Right atrium auricular region (tissue), 2 donors: ENCODE results near the gene ZBTB45. TPM values are rescaled to one million over a fixed set of nuclear protein-coding genes. Genes with fewer than 3 reads are reported as not detected.
A peak's percentile ranks its signal among the peaks of the same experiment; 100 is the strongest.
"Not testable (repeated sequence)": the region's sequence is repeated elsewhere in the genome, so short reads cannot be mapped to it uniquely, and the experiment has no call there.

Experiments used
- DNase-seq: peaks from one replicate; pipeline ENCODE4 v3.0.0-alpha.2; 2019; ENCODE audit warnings: low spot score
- H3K27ac ChIP-seq, 2 donors: fragments of 200-600 bp; sonication (generic); 1 replicate in 1 of 2; 2 replicates in 1 of 2; pipeline ENCODE4 v1.5.1; 2016 to 2019
- H3K27me3 ChIP-seq, 2 donors: fragments of 200-600 bp; sonication (generic); one replicate each; pipeline versions ENCODE4 v1.5.1 to v1.6.0; 2017 to 2019
- H3K36me3 ChIP-seq: fragments of 200-600 bp; sonication (generic); one replicate; pipeline ENCODE4 v1.5.1; 2016
- H3K4me1 ChIP-seq, 2 donors: fragments of 200-600 bp; sonication (generic); one replicate each; pipeline versions ENCODE4 v1.5.1 to v1.6.0; 2017 to 2019
- H3K4me3 ChIP-seq, 2 donors: fragments of 200-600 bp; sonication (generic); 1 replicate in 1 of 2; 2 replicates in 1 of 2; pipeline ENCODE4 v1.5.1; 2017 to 2019; ENCODE audit warnings: mild to moderate bottlenecking in 1 of 2, moderate library complexity in 1 of 2
- H3K9me3 ChIP-seq, 2 donors: fragments of 200-600 bp; sonication (generic); one replicate each; pipeline ENCODE4 v1.5.1; 2019
- CTCF ChIP-seq, 2 donors: fragments of 200-600 bp; sonication (generic); IDR thresholded peaks; one replicate each; pipeline ENCODE4 v1.5.1; 2019; ENCODE audit warnings: antibody characterized with exemption in 2 of 2
- total RNA-seq, 2 donors: library from RNA; depleted of rRNA; stranded (reverse); fragments of >200 nt; gene quantifications; one replicate each; pipeline ENCODE4 v1.1.0, GENCODE V29; 2016

Gene ZBTB45
- total RNA-seq, 2 donors from 2014 or later = 7.2 to 14.3 TPM

GRCh38 chr19:58546019-58546530 is 26.5 kb upstream of the ZBTB45 start:
- H3K27ac ChIP-seq = peak overlapping the region in 1 of 2 donors; percentile 20

DNA sequence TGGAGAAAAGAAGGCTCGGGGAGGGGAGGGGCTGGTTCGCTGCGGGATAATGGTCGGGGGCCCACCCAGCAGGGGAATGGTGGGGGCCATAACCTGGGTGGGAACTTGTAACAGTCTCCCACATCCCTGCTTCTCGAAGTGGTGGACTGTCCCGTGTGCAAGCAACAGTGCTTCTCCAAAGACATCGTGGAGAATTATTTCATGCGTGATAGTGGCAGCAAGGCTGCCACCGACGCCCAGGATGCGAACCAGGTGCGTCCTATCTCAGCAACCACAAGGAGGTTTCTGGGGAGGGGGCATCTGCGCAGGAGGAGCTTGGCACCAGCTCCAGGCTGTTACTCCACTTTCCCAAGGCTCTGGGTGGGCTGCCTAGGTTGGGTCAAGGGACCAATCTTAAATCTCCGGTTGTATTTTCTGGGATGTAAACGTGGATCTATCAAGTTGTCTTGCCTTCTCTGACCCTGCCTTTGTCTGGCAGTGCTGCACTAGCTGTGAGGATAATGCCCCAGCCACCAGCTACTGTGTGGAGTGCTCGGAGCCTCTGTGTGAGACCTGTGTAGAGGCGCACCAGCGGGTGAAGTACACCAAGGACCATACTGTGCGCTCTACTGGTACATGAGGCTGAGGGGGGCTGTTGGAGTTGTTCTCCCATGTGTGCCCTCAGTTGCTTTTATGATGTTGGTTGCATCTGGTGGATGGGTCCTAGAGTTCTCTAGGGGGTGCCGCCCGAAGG is 25.8 kb upstream of the ZBTB45 start:
- peaks cover 0 to 32% of the 10 kb centered on the region in 2 donors for H3K4me1 ChIP-seq
- peaks cover 42% of the 10 kb centered on the region for H3K36me3 ChIP-seq
- H3K9me3 ChIP-seq = no peaks in the 10 kb centered on the region
- no peak for TF ChIP-seq CTCF (IDR thresholded peaks at IDR 0.05)
- no peak for DNase-seq
- peak overlapping the region in 1 of 2 donors; percentile 80 for H3K27ac ChIP-seq
- no peaks in the 10 kb centered on the region for H3K27me3 ChIP-seq
- peak overlapping the region; percentile 89 to 95 for H3K4me3 ChIP-seq

More at GRCh38 chr19:58546019-58546530, 26.5 kb upstream of the ZBTB45 start:
- H3K27me3 ChIP-seq = no peaks in the 10 kb centered on the region
- no peaks in the 10 kb centered on the region for H3K9me3 ChIP-seq
- no peak for DNase-seq
- TF ChIP-seq CTCF (IDR thresholded peaks at IDR 0.05) = no peak
- H3K36me3 ChIP-seq = peaks cover 48% of the 10 kb centered on the region
- H3K4me1 ChIP-seq = peaks cover 0 to 32% of the 10 kb centered on the region in 2 donors
- H3K4me3 ChIP-seq = peak overlapping the region; percentile 89 to 95

DNA sequence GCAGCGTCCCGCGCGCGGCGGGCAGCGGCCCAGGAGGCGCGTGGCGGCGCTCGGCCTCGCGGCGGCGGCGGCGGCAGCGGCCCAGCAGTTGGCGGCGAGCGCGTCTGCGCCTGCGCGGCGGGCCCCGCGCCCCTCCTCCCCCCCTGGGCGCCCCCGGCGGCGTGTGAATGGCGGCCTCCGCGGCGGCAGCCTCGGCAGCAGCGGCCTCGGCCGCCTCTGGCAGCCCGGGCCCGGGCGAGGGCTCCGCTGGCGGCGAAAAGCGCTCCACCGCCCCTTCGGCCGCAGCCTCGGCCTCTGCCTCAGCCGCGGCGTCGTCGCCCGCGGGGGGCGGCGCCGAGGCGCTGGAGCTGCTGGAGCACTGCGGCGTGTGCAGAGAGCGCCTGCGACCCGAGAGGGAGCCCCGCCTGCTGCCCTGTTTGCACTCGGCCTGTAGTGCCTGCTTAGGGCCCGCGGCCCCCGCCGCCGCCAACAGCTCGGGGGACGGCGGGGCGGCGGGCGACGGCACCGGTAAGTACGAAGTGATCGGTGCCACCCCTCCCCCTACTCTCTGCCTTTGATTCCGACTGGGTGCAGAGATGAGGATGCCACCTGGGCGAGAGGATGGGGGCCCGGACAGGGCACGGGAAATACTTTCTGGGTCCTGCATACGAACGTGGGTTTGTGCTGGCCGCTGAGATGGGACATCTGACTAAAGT is 25.1 kb upstream of the ZBTB45 start:
- Histone ChIP-seq H3K4me3 (peak overlapping the region; percentile 89 to 95), H3K9me3 (no peaks in the 10 kb centered on the region), H3K27ac (peak overlapping the region; percentile 86 to 90), H3K27me3 (no peaks in the 10 kb centered on the region), H3K4me1 (peaks cover 0 to 32% of the 10 kb centered on the region in 2 donors), H3K36me3 (peaks cover 34% of the 10 kb centered on the region)
- DNase-seq = no peak
- TF ChIP-seq CTCF (IDR thresholded peaks at IDR 0.05) = no peak

DNA sequence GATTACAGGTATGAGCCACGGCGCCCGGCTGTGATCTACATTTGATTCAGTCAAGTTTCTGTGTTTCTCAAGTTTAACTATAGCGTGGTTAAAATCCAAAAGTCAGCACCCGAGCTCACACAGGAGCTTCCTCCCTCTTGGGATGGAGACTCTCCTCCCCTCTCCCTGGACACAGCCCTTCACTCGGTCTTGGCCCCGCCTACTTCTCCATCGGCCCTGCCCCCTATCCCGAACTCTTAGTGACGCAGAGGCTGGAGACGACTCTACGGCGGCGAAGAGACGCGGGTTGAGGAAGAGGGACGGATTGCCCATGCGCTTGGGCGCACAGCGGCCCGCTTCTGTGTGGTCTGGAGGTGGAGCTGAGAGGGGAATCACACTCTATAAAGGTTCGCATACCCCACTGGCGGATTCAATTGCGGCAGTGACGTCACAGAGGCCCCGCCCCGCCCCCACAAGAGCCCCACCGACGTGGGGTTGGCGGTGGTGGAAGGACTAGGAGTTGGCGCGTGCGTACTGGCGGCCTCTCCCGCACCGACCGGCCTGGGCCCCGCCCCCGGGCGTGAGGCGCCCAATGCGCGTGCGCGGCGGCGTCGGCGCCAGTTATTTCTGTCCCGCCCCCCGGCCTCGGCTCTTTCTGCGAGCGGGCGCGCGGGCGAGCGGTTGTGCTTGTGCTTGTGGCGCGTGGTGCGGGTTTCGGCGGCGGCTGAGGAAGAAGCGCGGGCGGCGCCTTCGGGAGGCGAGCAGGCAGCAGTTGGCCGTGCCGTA is 24.4 kb upstream of the ZBTB45 start, which contains the start of gene TRIM28:
TSS of gene TRIM28 (plus strand) at position 239 of the 765 bp plus-strand sequence. CDS start 694 bp downstream, outside the sequence.
- Histone ChIP-seq H3K36me3 (peaks cover 27% of the 10 kb centered on the region), H3K27ac (peak within 1 kb of the TSS; percentile 86 to 90), H3K4me1 (peaks cover 0 to 32% of the 10 kb centered on the region in 2 donors), H3K9me3 (no peaks in the 10 kb centered on the region), H3K27me3 (no peaks in the 10 kb centered on the region), H3K4me3 (peak within 1 kb of the TSS; percentile 89 to 95)
- peak; percentile 98 for DNase-seq
- TF ChIP-seq CTCF (IDR thresholded peaks at IDR 0.05) = no peak

DNA sequence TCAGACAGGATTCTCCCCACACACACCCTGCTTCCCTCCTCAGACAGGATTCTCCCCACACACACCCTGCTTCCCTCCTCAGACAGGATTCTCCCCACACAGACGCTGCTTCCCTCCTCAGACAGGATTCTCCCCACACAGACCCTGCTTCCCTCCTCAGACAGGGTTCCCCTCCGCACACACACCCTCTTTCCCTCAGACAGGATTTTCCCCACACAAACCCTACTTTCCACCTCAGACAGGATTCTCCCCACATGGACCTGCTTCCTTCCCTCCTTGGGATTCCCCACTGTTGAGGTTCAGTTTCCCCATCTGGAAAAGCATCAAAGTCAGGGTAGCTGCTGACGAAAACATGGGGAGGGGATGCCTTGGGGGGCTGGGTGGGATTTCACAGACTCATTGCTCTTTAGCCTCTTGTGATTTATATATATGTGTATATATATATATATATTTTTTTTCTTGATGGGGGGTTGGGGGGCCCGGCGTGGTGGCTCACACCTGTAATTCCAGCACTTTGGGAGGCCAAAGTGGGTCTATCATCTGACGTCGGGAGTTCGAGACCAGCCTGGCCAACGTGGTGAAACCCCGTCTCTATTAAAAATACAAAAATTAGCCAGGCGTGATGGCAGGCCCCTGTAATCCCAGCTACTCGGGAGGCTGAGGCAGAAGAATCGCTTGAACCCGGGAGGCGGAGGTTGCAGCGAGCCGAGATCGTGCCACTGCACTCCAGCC is 23.2 kb upstream of the ZBTB45 start:
- peak overlapping the region; percentile 86 to 90 for H3K27ac ChIP-seq
- H3K4me1 ChIP-seq = peaks cover 0 to 43% of the 10 kb centered on the region in 2 donors
- DNase-seq, H3K27me3 ChIP-seq, H3K9me3 ChIP-seq: not testable (repeated sequence)
- H3K36me3 ChIP-seq = peaks cover 15% of the 10 kb centered on the region
- H3K4me3 ChIP-seq = peak overlapping the region; percentile 89 to 95

DNA sequence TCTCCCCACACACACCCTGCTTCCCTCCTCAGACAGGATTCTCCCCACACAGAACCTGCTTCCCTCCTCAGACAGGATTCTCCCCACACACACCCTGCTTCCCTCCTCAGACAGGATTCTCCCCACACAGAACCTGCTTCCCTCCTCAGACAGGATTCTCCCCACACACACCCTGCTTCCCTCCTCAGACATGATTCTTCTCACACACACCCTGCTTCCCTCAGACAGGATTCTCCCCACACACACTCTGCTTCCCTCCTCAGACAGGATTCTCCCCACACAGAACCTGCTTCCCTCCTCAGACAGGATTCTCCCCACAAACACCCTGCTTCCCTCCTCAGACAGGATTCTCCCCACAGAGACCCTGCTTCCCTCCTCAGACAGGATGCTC is 19.6 kb upstream of the ZBTB45 start:
- not testable (repeated sequence) for H3K27me3 ChIP-seq, H3K27ac ChIP-seq, H3K9me3 ChIP-seq, DNase-seq, H3K36me3 ChIP-seq, H3K4me3 ChIP-seq
- H3K4me1 ChIP-seq = peaks cover 0 to 17% of the 10 kb centered on the region in 2 donors
